ENCODE data around the gene OR2V2.

OR2V2 gene

GRCh38 chr5:181191526-181192336 lies 44.3 kb downstream of the OR2V2 start:
- DNase-seq (ENCODE audit: low read depth), result peak; percentile 94
- TF ChIP-seq CTCF (IDR thresholded peaks at IDR 0.05; ENCODE audit: insufficient read depth, low read depth, low read length, missing control alignments), result no peak
- H3K4me3 ChIP-seq (ENCODE audit: low read length), result peak overlapping the region; percentile 83

GRCh38 chr5:181192337-181193046 lies 45.1 kb downstream of the OR2V2 start:
- DNase-seq (ENCODE audit: low read depth), result peak; percentile 30
- TF ChIP-seq CTCF (IDR thresholded peaks at IDR 0.05; ENCODE audit: insufficient read depth, low read depth, low read length, missing control alignments), result no peak
- H3K4me3 ChIP-seq (ENCODE audit: low read length), result peak overlapping the region; percentile 83

- no peak overlapping the region for H3K4me3 ChIP-seq (ENCODE audit: low read length)
- no peak for DNase-seq (ENCODE audit: low read depth)
- no peak for TF ChIP-seq CTCF (IDR thresholded peaks at IDR 0.05; ENCODE audit: insufficient read depth, low read depth, low read length, missing control alignments)
Observed at GRCh38 chr5:181193656-181194055, 46.3 kb downstream of the OR2V2 start.

- TF ChIP-seq CTCF (IDR thresholded peaks at IDR 0.05; ENCODE audit: insufficient read depth, low read depth, low read length, missing control alignments), result no peak
- no peak overlapping the region for H3K4me3 ChIP-seq (ENCODE audit: low read length)
- no peak for DNase-seq (ENCODE audit: low read depth)
Observed at GRCh38 chr5:181194489-181195248, 47.3 kb downstream of the OR2V2 start.

GRCh38 chr5:181195249-181195761 lies 47.9 kb downstream of the OR2V2 start:
- no peak for DNase-seq (ENCODE audit: low read depth)
- no peak for TF ChIP-seq CTCF (IDR thresholded peaks at IDR 0.05; ENCODE audit: insufficient read depth, low read depth, low read length, missing control alignments)
- H3K4me3 ChIP-seq (ENCODE audit: low read length), result no peak overlapping the region

- no peak for TF ChIP-seq CTCF (IDR thresholded peaks at IDR 0.05; ENCODE audit: insufficient read depth, low read depth, low read length, missing control alignments)
- DNase-seq (ENCODE audit: low read depth), result no peak
- no peak overlapping the region for H3K4me3 ChIP-seq (ENCODE audit: low read length)
Observed at GRCh38 chr5:181197326-181197951, 50.1 kb downstream of the OR2V2 start.
